ENCODE measurements around the gene ADGRA1. TPM values are rescaled to one million over a fixed set of nuclear protein-coding genes. Genes with fewer than 3 reads are reported as not detected.
A peak's percentile ranks its signal among the peaks of the same experiment; 100 is the strongest.
"Not testable (repeated sequence)": the region's sequence is repeated elsewhere in the genome, so short reads cannot be mapped to it uniquely, and the experiment has no call there.

The ADGRA1 gene
- total RNA-seq, 2 experiments from 2014 or later = not detected

DNA sequence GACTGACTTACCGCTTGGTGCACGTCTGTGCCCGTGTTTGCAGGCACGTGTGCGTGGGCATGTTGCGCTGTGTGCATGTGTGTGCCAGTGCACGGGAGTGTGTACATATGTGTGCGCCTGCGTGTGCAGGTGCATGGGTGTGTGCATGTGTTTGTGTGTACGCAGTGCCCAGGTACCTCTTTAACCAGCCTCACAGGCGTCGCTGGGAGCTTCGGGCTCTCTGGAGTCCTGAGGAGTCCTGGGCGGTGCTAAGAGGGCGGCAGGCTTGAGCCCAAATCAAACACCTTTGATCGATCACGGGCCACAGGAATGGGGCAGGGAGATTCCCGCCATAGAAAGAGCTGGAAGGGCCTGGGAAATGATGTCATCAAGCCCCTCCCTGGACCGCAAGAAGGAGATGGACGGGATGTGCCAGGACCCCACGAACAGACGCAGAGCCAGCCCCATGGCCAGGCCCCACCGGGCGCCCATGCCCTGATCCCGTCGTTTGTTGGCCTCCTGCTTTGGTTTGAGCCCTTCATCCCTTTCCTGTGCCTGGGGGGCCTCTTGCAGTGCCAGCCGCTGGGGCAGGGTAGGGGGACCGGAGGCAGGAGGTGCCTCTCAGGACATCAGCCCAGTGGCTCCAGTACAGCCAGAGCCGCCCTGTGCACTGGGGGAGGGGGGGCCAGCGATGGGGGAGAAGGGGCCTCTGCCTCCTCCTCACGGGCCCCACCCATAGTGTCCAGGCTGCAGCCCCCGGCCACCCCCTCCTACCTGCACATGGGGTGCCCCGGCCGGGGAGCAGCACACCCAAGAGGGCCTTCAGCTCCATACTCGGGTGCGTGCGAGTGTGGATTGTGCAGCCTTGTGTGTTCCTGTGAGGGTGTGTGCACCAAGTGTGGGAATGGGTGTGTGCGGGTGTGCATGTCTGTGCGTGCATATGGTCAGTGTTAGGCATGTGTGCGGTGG, 78.1 kb downstream of the ADGRA1 start:
- ChIA-PET POLR2A (no interaction called here), CTCF (no interaction called here)
- Mint-ChIP-seq H3K27me3 (peaks cover 5% of the 10 kb centered on the region), H3K27ac (no peak overlapping the region), H3K36me3 (no peaks in the 10 kb centered on the region), H3K4me1 (ENCODE audit: low read depth) (no peaks in the 10 kb centered on the region), H3K4me3 (no peak overlapping the region), H3K9me3 (no peaks in the 10 kb centered on the region)
- intact Hi-C loops (cut with micrococcal nuclease) = no loop called here
- no peak for DNase-seq

DNA sequence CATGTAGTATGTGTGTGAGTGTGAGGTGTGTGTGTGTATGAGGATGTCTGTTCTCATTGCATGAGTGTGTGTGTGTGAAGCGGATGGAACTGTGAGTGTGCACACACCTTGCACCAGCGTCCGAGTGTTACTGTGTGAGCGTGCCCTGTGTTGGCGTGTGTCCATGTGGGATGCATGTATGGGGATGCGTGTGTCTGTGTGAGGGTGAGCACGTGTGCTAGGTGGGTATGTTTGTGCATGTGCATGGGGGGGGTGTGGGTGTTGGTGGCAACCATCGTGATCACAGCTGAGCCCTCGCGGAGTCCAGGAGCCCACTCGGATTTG, 78.7 kb downstream of the ADGRA1 start:
- no peaks in the 10 kb centered on the region for H3K9me3 Mint-ChIP-seq
- ChIA-PET CTCF (no interaction called here), POLR2A (no interaction called here)
- intact Hi-C loops (cut with micrococcal nuclease) = no loop called here
- no peak for DNase-seq
- no peaks in the 10 kb centered on the region for H3K36me3 Mint-ChIP-seq
- peaks cover 5% of the 10 kb centered on the region for H3K27me3 Mint-ChIP-seq
- no peak overlapping the region for H3K27ac Mint-ChIP-seq
- no peaks in the 10 kb centered on the region for H3K4me1 Mint-ChIP-seq (ENCODE audit: low read depth)
- no peak overlapping the region for H3K4me3 Mint-ChIP-seq

- ChIA-PET POLR2A (no interaction called here), CTCF (no interaction called here)
- Mint-ChIP-seq H3K27ac (no peak overlapping the region), H3K4me3 (no peak overlapping the region), H3K27me3 (peaks cover 5% of the 10 kb centered on the region), H3K9me3 (no peaks in the 10 kb centered on the region), H3K36me3 (no peaks in the 10 kb centered on the region), H3K4me1 (ENCODE audit: low read depth) (no peaks in the 10 kb centered on the region)
- intact Hi-C loops (cut with micrococcal nuclease) = no loop called here
- DNase-seq = no peak
These were observed 79.3 kb downstream of the ADGRA1 start for GRCh38 chr10:133166828-133167692.

DNA sequence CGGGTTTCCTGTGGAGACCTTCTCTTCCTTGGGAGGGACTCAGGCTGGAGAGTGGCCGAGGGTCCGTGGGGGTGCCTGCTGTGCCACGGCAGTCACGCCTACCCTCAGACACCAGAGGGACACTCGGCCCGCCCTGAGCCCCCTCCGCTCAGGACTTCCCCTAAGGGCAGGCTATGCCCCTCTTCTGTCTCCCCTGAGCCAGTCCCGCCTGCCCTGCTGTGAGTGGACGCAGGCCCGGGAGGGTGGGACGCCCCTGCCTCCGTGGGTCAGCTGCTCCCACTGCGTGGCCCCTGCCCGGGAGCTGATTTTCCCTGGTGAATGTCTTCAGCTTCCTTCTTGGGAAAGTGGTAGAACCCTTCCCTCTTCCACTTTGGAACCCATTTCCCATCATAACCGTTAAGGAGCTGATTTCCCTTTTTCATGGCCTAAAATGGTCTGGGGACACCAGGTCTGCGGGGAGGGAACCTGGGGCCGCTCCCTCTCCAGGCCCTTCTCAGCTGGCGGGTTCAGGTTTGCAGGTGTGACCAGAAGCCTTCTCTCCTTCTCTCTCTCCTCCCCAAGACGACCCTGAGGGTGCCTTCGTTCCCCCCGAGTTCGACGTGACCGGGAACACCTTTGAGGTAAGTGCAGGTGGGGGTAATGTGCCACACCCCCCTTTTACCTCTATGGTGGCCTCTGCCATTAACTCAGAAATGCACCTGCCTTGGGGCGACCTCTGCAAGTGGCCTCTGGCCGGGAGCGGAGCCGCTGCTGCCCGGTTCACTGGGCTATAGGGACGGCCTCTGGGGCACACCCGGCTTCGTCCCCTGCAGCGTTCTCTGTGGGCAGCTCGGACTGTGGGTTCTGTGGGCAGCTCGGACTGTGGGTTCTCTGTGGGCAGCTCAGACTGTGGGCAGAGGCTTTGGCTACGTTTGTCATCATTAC, 80.2 kb downstream of the ADGRA1 start:
- intact Hi-C loops (cut with micrococcal nuclease) = no loop called here
- peaks cover 2% of the 10 kb centered on the region for H3K27me3 Mint-ChIP-seq
- no peaks in the 10 kb centered on the region for H3K9me3 Mint-ChIP-seq
- no peaks in the 10 kb centered on the region for H3K4me1 Mint-ChIP-seq (ENCODE audit: low read depth)
- ChIA-PET CTCF (interaction anchor here (1.2 kb wide), 1 partner anchor 513 kb away, joined by 3 read pairs; no protein-coding TSS in a partner anchor), POLR2A (no interaction called here)
- no peak overlapping the region for H3K4me3 Mint-ChIP-seq
- no peak for DNase-seq
- no peak overlapping the region for H3K27ac Mint-ChIP-seq
- no peaks in the 10 kb centered on the region for H3K36me3 Mint-ChIP-seq

GRCh38 chr10:133168617-133169031, 80.9 kb downstream of the ADGRA1 start:
- intact Hi-C loops (cut with micrococcal nuclease) = no loop called here
- Mint-ChIP-seq H3K4me3 (no peak overlapping the region), H3K36me3 (no peaks in the 10 kb centered on the region), H3K4me1 (ENCODE audit: low read depth) (no peaks in the 10 kb centered on the region), H3K27ac (no peak overlapping the region), H3K9me3 (no peaks in the 10 kb centered on the region), H3K27me3 (peaks cover 3% of the 10 kb centered on the region)
- no peak for DNase-seq
- ChIA-PET CTCF (interaction anchor here (1.2 kb wide), 1 partner anchor 513 kb away, joined by 3 read pairs; no protein-coding TSS in a partner anchor), POLR2A (no interaction called here)

GRCh38 chr10:133169173-133169947, 81.6 kb downstream of the ADGRA1 start:
- no peak overlapping the region for H3K27ac Mint-ChIP-seq

DNA sequence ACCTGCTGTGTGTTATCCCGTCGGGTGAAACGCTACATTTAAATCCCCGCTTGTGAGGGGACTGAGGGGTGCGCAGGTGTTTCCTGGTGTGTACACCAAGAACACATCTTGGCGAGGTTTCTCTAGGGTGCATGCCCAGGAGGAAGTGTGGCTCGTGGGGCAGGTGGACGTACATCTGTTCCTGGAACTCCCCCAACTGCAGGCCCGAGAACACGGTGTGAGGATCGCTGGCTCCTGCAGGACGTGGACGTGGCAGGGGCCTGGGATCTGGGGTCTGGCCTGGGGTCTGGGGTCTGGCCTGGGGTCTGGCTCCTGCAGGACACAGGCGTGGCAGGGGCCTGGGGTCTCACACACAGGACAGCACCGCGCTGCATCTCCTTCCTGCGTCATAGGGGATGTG, 82.4 kb downstream of the ADGRA1 start:
- H3K4me3 Mint-ChIP-seq = no peak overlapping the region
- ChIA-PET CTCF (no interaction called here), POLR2A (no interaction called here)
- H3K27ac Mint-ChIP-seq = no peak overlapping the region
- H3K36me3 Mint-ChIP-seq = no peaks in the 10 kb centered on the region
- peaks cover 3% of the 10 kb centered on the region for H3K27me3 Mint-ChIP-seq
- H3K4me1 Mint-ChIP-seq (ENCODE audit: low read depth) = no peaks in the 10 kb centered on the region
- intact Hi-C loops (cut with micrococcal nuclease) = no loop called here
- H3K9me3 Mint-ChIP-seq = no peaks in the 10 kb centered on the region
- DNase-seq = no peak

More at GRCh38 chr10:133169173-133169947, 81.6 kb downstream of the ADGRA1 start:
- Mint-ChIP-seq H3K36me3 (no peaks in the 10 kb centered on the region), H3K27me3 (peaks cover 3% of the 10 kb centered on the region), H3K4me1 (ENCODE audit: low read depth) (no peaks in the 10 kb centered on the region), H3K4me3 (no peak overlapping the region), H3K9me3 (no peaks in the 10 kb centered on the region)
- intact Hi-C loops (cut with micrococcal nuclease) = no loop called here
- ChIA-PET POLR2A (no interaction called here), CTCF (no interaction called here)
- no peak for DNase-seq

DNA sequence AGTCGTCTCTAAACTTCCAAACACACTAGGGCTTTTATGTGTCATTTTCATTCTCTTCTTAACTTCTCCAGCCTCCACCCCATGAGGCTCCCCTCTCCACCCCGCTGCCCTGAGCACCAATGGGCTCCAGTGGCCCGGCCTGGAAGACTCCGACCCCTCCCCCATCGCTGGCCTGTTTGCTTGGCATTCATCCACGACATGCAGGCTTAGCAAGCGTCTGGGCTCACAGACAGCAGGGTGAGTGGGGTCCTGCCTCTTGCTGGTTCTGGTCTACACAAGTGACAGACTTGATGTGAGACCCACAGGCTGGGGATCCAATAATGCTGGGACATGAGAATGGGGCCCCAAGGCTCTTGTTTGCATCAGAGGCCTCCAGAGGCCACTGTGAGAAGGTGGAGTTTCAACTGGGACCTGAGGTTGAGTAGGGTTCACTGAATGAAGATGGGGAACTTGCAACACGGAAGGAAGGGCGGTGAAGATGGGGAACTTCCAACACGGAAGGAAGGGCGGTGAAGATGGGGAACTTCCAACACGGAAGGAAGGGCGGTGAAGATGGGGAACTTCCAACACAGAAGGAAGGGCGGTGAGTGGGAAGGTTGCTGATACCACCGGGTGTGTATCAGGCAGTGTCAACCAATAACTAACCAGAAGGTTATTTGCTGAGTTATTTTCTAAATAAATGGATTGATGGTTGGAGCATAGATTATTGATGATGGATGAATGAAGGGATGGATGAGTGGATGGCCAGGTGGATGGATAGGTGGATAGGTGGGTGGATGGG, 86.3 kb downstream of the ADGRA1 start:
- Mint-ChIP-seq H3K4me1 (ENCODE audit: low read depth) (no peaks in the 10 kb centered on the region), H3K27me3 (peaks cover 3% of the 10 kb centered on the region), H3K36me3 (no peaks in the 10 kb centered on the region), H3K27ac (no peak overlapping the region), H3K9me3 (peaks cover 12% of the 10 kb centered on the region), H3K4me3 (no peak overlapping the region)
- intact Hi-C loops (cut with micrococcal nuclease) = no loop called here
- DNase-seq = peak; percentile 5
- POLR2A ChIA-PET = no interaction called here
- CTCF ChIA-PET = no interaction called here

DNA sequence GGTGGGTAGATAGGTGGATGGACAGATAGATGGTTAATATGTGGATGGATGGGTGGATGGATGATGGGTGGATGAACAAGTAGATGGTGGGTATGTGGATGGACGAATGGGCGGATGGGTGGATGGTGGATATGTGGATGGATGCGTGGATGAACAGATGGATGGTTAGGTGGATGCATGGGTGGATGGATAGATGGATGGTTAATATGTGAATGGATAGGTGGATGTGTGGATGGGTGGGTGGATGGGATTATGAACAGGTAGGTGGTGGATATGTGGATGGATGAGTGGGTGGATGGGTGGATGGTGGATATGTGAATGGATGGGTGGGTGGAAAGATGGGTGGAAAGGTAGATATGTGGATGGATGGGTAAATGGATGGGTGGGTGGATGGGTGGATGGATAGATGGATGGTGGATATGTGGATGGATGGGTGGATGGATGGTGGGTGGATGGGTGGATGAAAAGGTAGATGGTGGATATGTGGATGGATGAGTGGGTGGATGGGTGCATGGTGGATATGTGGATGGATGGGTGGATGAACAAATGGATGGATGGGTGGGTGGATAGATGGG, 87.1 kb downstream of the ADGRA1 start:
- no peak overlapping the region for H3K4me3 Mint-ChIP-seq
- H3K9me3 Mint-ChIP-seq = peaks cover 12% of the 10 kb centered on the region
- POLR2A ChIA-PET = no interaction called here
- peaks cover 3% of the 10 kb centered on the region for H3K27me3 Mint-ChIP-seq
- CTCF ChIA-PET = no interaction called here
- no peak overlapping the region for H3K27ac Mint-ChIP-seq
- intact Hi-C loops (cut with micrococcal nuclease) = no loop called here
- H3K36me3 Mint-ChIP-seq = no peaks in the 10 kb centered on the region
- DNase-seq = no peak
- H3K4me1 Mint-ChIP-seq (ENCODE audit: low read depth) = no peaks in the 10 kb centered on the region

- H3K9me3 Mint-ChIP-seq = peaks cover 12% of the 10 kb centered on the region
These were observed 87.9 kb downstream of the ADGRA1 start for GRCh38 chr10:133175624-133176023.

GRCh38 chr10:133176546-133176945, 88.8 kb downstream of the ADGRA1 start:
- ChIA-PET POLR2A (no interaction called here), CTCF (no interaction called here)
- no peaks in the 10 kb centered on the region for H3K4me1 Mint-ChIP-seq (ENCODE audit: low read depth)
- no peak overlapping the region for H3K4me3 Mint-ChIP-seq
- peaks cover 3% of the 10 kb centered on the region for H3K27me3 Mint-ChIP-seq
- H3K9me3 Mint-ChIP-seq = peaks cover 12% of the 10 kb centered on the region
- H3K36me3 Mint-ChIP-seq = no peaks in the 10 kb centered on the region
- DNase-seq = no peak
- intact Hi-C loops (cut with micrococcal nuclease) = no loop called here
- H3K27ac Mint-ChIP-seq = no peak overlapping the region

More at GRCh38 chr10:133175624-133176023, 87.9 kb downstream of the ADGRA1 start:
- H3K27ac Mint-ChIP-seq; H3K4me1 Mint-ChIP-seq (ENCODE audit: low read depth); intact Hi-C loops (cut with micrococcal nuclease); H3K4me3 Mint-ChIP-seq; CTCF ChIA-PET; POLR2A ChIA-PET; H3K36me3 Mint-ChIP-seq; DNase-seq; H3K27me3 Mint-ChIP-seq: not testable (repeated sequence)

Data from activated CD4-positive, alpha-beta memory T cell treated with anti-CD3 and anti-CD28 coated beads for 36 hours (primary cell).